OCI-LY3 (cell line): ENCODE measurements around the gene OGFR.

ENCODE experiments used
- EZH2phosphoT487 ChIP-seq: fragments of 200-600 bp; shearing (Covaris generic); IDR thresholded peaks from 2 replicates; pipeline ENCODE4 v1.6.1; 2018; ENCODE audit warnings: antibody characterized with exemption, mixed run types, low read depth
- TF ChIP-seq, protein P1 (sequence below): fragments of 200-600, 300-600 bp; sonication (generic); IDR thresholded peaks from 2 replicates; pipeline ENCODE4 v1.5.1; 2014; ENCODE audit warnings: antibody characterized with exemption, low read length, low read depth

DNA sequence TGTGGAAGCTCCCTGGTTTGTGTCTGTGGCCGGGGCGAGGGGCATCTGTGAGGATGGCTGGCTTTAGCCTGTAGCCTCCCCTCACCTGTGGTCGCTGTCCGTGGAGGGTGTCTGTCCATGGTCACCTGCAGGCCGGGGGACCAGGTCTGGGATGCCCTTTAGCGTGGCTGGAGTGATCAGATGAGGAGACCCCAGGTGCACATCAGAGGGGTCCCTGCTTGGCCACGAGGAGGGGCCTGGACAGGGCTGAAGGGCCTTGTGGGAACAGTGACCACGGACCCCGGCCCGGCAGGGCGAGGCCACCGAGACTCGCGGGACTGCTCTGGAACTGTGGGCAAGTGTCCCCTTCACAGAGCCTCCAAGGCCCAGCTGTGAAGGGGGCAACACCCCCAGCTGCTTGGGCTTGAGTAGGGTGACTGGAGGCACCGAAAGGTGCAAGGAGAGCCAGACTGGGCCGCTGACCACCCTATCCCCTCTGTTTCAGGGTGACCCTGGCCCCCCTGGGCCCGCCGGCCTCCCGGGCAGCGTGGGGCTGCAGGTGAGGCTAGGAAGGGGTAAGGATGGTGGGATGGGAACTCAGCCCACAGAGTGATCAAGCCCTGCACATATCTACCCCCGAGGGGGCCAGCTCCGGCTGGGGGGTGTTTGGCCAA is 20.8 kb downstream of the OGFR start:
- TF ChIP-seq, protein P1, sequence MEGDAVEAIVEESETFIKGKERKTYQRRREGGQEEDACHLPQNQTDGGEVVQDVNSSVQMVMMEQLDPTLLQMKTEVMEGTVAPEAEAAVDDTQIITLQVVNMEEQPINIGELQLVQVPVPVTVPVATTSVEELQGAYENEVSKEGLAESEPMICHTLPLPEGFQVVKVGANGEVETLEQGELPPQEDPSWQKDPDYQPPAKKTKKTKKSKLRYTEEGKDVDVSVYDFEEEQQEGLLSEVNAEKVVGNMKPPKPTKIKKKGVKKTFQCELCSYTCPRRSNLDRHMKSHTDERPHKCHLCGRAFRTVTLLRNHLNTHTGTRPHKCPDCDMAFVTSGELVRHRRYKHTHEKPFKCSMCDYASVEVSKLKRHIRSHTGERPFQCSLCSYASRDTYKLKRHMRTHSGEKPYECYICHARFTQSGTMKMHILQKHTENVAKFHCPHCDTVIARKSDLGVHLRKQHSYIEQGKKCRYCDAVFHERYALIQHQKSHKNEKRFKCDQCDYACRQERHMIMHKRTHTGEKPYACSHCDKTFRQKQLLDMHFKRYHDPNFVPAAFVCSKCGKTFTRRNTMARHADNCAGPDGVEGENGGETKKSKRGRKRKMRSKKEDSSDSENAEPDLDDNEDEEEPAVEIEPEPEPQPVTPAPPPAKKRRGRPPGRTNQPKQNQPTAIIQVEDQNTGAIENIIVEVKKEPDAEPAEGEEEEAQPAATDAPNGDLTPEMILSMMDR, result no peak
- TF ChIP-seq EZH2phosphoT487, result no peak
